PC-3 (cell line): ENCODE data around the gene PARVA. TPM values are rescaled to one million over a fixed set of nuclear protein-coding genes. Genes with fewer than 3 reads are reported as not detected.

Experiments used
- ATAC-seq: fragments of 200-7000 bp; cut with Tn5 transposase; 2 replicates; pipeline ENCODE4 v1.9.1; 2020; ENCODE audit warnings: mild to moderate bottlenecking, moderate library complexity
- BruUV-seq: library from RNA; stranded (reverse); fragments of 400-500 nt; replicated peaks from 2 replicates; lab custom pipeline; 2021; lab: Mats Ljungman, UMichigan
- CTCF ChIA-PET: fragments of 300-600 bp; sonication (Branson Sonifier 250); formaldehyde crosslinking; loops from one replicate; lab custom pipeline; 2022; ENCODE audit warnings: antibody characterized with exemption; lab: Charles Lee
- POLR2A ChIA-PET: fragments of 300-600 bp; sonication (Branson Sonifier 250); formaldehyde crosslinking; loops from one replicate; lab custom pipeline; 2022; ENCODE audit warnings: antibody characterized with exemption; ENCODE audit not compliant: unreplicated experiment; lab: Charles Lee
- DNase-seq: peaks from one replicate; pipeline ENCODE4 v3.0.0-alpha.2; 2015
- H2AFZ ChIP-seq: fragments of 300-600 bp; sonication (generic); 2 replicates; pipeline ENCODE4 v1.6.0; 2016; ENCODE audit warnings: antibody characterized with exemption, low read length
- H3F3A ChIP-seq: fragments of 300-600 bp; sonication (generic); one replicate; pipeline ENCODE4 v1.6.0; 2017; ENCODE audit warnings: antibody characterized with exemption, low read length, control low read depth, mild to moderate bottlenecking; ENCODE audit not compliant: unreplicated experiment
- H3K27ac ChIP-seq: fragments of 300-600 bp; sonication (generic); 2 replicates; pipeline ENCODE4 v1.5.1; 2016; ENCODE audit warnings: mild to moderate bottlenecking, low read length
- H3K27me3 ChIP-seq: fragments of 300-600 bp; sonication (generic); 2 replicates; pipeline ENCODE4 v1.6.1; 2016; ENCODE audit warnings: low read length, mixed read lengths
- H3K36me3 ChIP-seq: fragments of 300-600 bp; sonication (generic); 2 replicates; pipeline ENCODE4 v1.6.1; 2016; ENCODE audit warnings: low read depth, mixed run types, low read length, mixed read lengths
- H3K4me1 ChIP-seq: fragments of 300-600 bp; sonication (generic); 2 replicates; pipeline ENCODE4 v1.5.1; 2016; ENCODE audit warnings: low read length; ENCODE audit not compliant: insufficient read depth
- H3K4me2 ChIP-seq: fragments of 300-600 bp; sonication (generic); 2 replicates; pipeline ENCODE4 v1.6.0; 2016; ENCODE audit warnings: low read length
- H3K4me3 ChIP-seq: fragments of 300-600 bp; sonication (generic); 2 replicates; pipeline ENCODE4 v1.5.1; 2016; ENCODE audit warnings: mild to moderate bottlenecking, low read length, mixed read lengths
- H3K79me2 ChIP-seq: fragments of 300-600 bp; sonication (generic); 2 replicates; pipeline ENCODE4 v1.6.1; 2017; ENCODE audit warnings: low read length, mixed read lengths
- H3K9ac ChIP-seq: fragments of 300-600 bp; sonication (generic); 2 replicates; pipeline ENCODE4 v1.6.0; 2016; ENCODE audit warnings: mild to moderate bottlenecking, low read length
- H3K9me2 ChIP-seq: fragments of 300-600 bp; sonication (generic); replicated peaks from 2 replicates; pipeline ENCODE4 v1.6.1; 2016; ENCODE audit warnings: mixed run types, low read length, mixed read lengths
- H3K9me3 ChIP-seq: fragments of 300-600 bp; sonication (generic); 2 replicates; pipeline ENCODE4 v1.6.1; 2016; ENCODE audit warnings: low read length, mixed read lengths
- H4K20me1 ChIP-seq: fragments of 300-600 bp; sonication (generic); 2 replicates; pipeline ENCODE4 v1.6.1; 2016; ENCODE audit warnings: low read length, mixed read lengths
- EZH2 ChIP-seq: fragments of 300-600 bp; sonication (generic); IDR thresholded peaks from one replicate; pipeline ENCODE4 v1.6.1; 2017; ENCODE audit warnings: antibody characterized with exemption, mild to moderate bottlenecking, low read length; ENCODE audit not compliant: unreplicated experiment
- EZH2phosphoT487 ChIP-seq: fragments of 300-600 bp; sonication (generic); IDR thresholded peaks from 2 replicates; pipeline ENCODE4 v1.6.1; 2018; ENCODE audit warnings: mild to moderate bottlenecking, antibody characterized with exemption, low read length, borderline replicate concordance
- intact Hi-C: fragments of 100-400 bp; cut with micrococcal nuclease; formaldehyde crosslinking; loops from 2 replicates; pipeline ENCODE4 v1.9.0; 2023
- total RNA-seq: library from RNA; depleted of rRNA; stranded (reverse); fragments of >200 nt; gene quantifications from 2 replicates; pipeline ENCODE4 v1.2.3, GENCODE V29; 2014
- TF ChIP-seq, protein P1 (sequence below): fragments of 300-600 bp; sonication (generic); conservative IDR thresholded peaks from 2 replicates; pipeline ENCODE4 v1.5.1; 2017; ENCODE audit warnings: antibody characterized with exemption, low read depth, mild to moderate bottlenecking, low read length

Gene PARVA
- total RNA-seq, 1 experiment from 2014 or later = 13.5 TPM

GRCh38 chr11:12388939-12389670, 11.7 kb downstream of the PARVA start:
- no peaks in the 10 kb centered on the region for H3K4me1 ChIP-seq
- BruUV-seq = no TSS peak
- H2AFZ ChIP-seq = no peak overlapping the region
- H4K20me1 ChIP-seq = no peaks in the 10 kb centered on the region
- H3K27me3 ChIP-seq = no peaks in the 10 kb centered on the region
- no peak overlapping the region for H3K9ac ChIP-seq
- no peak overlapping the region for H3K4me3 ChIP-seq
- H3F3A ChIP-seq = no peaks in the 10 kb centered on the region
- no peaks in the 10 kb centered on the region for H3K9me3 ChIP-seq
- TF ChIP-seq EZH2phosphoT487 = no peak
- TF ChIP-seq, protein P1, sequence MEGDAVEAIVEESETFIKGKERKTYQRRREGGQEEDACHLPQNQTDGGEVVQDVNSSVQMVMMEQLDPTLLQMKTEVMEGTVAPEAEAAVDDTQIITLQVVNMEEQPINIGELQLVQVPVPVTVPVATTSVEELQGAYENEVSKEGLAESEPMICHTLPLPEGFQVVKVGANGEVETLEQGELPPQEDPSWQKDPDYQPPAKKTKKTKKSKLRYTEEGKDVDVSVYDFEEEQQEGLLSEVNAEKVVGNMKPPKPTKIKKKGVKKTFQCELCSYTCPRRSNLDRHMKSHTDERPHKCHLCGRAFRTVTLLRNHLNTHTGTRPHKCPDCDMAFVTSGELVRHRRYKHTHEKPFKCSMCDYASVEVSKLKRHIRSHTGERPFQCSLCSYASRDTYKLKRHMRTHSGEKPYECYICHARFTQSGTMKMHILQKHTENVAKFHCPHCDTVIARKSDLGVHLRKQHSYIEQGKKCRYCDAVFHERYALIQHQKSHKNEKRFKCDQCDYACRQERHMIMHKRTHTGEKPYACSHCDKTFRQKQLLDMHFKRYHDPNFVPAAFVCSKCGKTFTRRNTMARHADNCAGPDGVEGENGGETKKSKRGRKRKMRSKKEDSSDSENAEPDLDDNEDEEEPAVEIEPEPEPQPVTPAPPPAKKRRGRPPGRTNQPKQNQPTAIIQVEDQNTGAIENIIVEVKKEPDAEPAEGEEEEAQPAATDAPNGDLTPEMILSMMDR = no peak
- TF ChIP-seq EZH2 = no peak
- ATAC-seq = no peak
- DNase-seq = no peak
- no peak overlapping the region for H3K4me2 ChIP-seq
- no peaks in the 10 kb centered on the region for H3K9me2 ChIP-seq
- H3K36me3 ChIP-seq = no peaks in the 10 kb centered on the region
- peaks cover 18% of the 10 kb centered on the region; the same call in 1 of the 2 replicates for H3K79me2 ChIP-seq
- no peak overlapping the region for H3K27ac ChIP-seq
- POLR2A ChIA-PET = no interaction called here
- intact Hi-C loops = no loop called here
- CTCF ChIA-PET = no interaction called here

DNA sequence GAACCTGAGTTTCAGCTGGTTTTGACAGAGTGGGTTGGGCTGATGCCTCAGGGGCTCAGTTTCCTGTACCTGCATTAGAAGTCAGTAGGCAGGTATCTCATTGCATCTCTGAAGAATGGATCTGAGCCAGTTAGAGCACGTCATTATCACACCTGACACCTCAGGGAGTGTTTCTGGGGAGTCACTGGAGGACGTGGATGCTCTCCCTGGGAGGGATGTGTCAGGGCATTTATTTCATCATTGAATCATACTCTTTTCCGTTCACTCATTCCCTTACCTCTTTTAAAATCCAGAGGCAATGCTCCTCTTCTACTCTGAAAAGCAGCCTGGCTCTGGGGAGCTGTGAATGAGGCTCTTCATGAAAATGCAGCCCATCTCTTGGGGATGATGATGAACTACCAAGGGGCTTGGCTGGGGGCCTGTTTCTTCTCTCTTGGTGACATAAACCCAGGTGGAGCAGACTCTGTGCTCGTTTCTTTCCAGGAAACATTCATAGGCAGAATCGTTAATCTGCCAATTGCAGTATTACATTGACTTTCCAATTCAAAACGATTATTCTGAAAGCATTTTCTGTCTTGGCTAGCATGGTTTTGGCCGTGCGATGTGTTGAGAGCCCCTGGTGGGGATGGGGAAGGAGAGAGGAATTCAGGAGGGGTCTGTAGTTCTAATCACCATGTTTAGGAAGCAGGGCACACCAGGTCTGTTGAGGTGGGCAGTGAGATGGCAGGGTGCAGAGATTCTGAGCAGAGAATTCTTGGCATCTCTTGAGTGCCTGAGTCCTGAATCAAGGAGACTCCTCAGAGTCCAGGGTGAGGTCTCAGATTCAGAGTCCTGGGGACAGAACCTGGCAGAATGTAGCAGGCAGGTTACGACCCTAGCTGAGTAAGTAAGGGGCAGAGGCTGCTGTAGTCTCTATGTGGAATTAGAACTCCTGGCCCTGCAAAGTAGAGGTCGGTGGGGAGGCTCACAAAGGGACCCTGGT, 12.6 kb downstream of the PARVA start:
- Histone ChIP-seq H3K9me2 (no peaks in the 10 kb centered on the region), H3K4me3 (no peak overlapping the region), H3K9ac (no peak overlapping the region), H3K4me2 (no peak overlapping the region), H3K79me2 (peaks cover 15% of the 10 kb centered on the region; the same call in 1 of the 2 replicates), H4K20me1 (no peaks in the 10 kb centered on the region), H2AFZ (no peak overlapping the region), H3K27me3 (no peaks in the 10 kb centered on the region), H3F3A (no peaks in the 10 kb centered on the region), H3K36me3 (no peaks in the 10 kb centered on the region), H3K9me3 (no peaks in the 10 kb centered on the region), H3K4me1 (no peaks in the 10 kb centered on the region), H3K27ac (no peak overlapping the region)
- intact Hi-C loops = no loop called here
- no peak for DNase-seq
- POLR2A ChIA-PET = no interaction called here
- no peak for ATAC-seq
- no TSS peak for BruUV-seq
- CTCF ChIA-PET = no interaction called here
- TF ChIP-seq, protein P1 = no peak
- no peak for TF ChIP-seq EZH2
- TF ChIP-seq EZH2phosphoT487 = no peak
